IPS DF 4.7 (cell line): Measurements from ENCODE around the gene COL5A1.
A peak's percentile ranks its signal among the peaks of the same experiment; 100 is the strongest.

Experiments used
- DNase-seq: peaks from one replicate; pipeline ENCODE4 v3.0.0-alpha.2; 2013; ENCODE audit warnings: low spot score; ENCODE audit errors: extremely low read depth

The COL5A1 gene

DNA sequence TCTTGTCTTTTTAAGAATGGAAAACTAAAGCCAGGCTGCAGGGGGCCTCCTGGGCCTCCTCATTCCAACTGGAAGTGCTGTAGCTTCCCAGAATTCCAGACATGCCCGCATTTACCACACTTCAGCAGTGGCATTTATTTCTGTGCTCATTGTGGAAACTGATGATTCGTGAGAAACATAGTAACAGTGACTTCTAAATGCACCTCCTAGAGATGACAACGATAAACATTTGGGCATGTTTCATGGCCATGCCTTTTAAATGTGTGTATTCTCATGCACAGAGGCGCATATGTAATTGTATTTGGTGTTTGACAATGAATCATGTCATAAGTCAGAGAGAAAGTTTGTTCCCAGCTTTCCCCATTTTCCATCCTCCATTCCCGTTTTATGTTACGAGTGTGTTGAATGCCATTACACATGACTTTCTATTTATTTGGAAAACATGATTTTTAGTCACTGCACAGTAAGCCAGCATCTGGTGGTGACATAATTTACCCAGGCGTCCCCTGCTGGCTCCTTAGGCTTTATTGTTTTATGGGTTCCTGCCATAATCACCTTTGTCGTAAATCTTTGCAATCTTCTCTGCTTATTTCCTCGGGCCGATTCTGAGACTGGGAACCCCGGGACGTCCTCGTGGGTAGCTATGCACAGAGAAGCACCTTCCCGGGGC is 170.2 kb downstream of the COL5A1 start:
- peak; percentile 9 for DNase-seq

DNA sequence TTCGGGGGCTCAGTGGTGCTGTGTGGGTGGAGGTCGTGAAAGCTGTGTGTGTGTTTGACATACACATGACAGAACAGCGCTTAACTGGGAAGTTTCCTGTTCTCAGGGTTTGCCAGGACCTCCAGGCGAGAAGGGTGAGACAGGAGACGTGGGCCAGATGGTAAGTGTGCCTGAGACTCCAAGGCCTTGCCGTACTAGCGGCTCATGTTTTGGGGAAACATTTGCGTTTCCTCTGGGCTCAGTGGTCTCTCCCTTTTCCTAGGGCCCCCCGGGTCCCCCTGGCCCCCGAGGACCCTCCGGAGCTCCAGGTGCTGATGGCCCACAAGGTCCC is 170.7 kb downstream of the COL5A1 start:
- DNase-seq, result no peak

DNA sequence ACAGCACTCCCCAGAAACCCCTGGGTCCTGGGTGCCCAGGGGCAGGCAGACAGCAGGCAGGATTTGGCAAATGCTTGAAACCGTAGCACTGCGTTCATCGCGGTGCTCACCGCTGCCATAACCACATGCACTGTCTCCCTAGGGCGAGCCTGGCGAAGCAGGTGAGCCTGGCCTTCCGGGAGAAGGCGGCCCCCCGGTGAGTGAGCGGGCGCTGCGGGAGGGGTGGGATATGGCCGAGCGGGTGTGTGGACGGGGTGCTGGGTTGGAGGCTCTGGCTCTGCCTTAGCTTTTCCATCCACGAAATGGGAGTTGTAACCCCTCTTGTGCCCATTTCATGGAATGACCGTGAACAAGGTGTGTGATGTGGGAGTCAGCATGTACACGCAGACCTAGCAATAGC is 172.2 kb downstream of the COL5A1 start:
- no peak for DNase-seq

DNA sequence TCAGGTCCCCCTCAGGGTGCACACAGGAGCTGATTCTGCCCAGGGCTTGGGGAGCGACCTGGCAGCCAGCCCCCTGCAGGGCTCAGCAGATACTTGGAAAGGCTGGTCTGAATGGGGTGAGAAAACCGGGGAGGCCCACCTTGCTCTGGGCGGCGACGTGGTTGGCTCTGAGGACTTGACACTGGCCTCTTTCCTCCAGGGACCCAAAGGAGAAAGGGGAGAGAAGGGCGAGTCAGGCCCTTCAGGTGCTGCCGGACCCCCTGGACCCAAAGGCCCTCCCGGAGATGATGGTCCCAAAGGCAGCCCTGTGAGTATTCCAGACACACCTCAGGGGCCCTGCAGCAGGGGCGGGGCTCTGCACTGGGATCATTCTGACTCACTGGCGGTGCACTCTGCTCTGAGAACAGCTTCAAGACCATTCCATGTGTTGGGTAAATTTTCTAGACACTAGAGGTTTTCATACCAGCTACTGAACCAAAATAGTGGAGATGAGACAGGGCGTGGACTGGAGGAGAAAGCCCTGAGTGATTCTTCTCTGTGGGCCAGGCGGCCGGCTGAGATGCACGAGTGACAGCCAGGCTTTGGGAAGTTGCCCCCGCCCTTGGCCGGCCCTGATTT is 173.1 kb downstream of the COL5A1 start:
- DNase-seq, result no peak

GRCh38 chr9:134815435-134816214 is 174.0 kb downstream of the COL5A1 start:
- no peak for DNase-seq

- no peak for DNase-seq
Observed at GRCh38 chr9:134816264-134816663, 174.7 kb downstream of the COL5A1 start.

DNA sequence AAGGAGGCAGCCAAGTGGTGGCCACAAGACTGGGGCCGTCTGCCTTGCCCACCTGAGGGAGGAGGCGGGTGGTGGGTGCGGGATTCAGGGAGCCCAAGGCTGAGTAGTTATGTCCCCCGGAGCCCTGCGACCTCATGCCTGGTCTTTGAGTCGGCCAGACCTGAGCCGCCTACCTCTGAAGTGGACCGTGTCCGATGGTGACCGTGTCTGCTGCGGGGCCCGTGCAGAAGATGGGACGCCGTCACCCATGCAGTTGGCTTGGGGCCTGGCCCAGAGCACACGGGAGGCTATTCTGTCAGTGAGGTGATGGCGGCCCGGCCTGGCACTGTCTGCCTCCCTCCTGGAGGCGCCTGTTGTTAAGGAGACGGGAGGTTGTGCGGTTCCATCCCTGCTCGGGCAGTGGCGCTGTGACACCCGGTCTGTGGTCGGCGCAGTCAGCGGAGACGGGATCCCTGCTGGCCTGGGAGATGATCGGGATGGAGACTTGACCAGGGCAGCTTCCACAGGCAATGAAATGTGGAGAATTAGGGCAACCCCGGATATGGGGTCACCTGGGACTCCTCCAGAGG is 176.5 kb downstream of the COL5A1 start:
- DNase-seq, result no peak

DNA sequence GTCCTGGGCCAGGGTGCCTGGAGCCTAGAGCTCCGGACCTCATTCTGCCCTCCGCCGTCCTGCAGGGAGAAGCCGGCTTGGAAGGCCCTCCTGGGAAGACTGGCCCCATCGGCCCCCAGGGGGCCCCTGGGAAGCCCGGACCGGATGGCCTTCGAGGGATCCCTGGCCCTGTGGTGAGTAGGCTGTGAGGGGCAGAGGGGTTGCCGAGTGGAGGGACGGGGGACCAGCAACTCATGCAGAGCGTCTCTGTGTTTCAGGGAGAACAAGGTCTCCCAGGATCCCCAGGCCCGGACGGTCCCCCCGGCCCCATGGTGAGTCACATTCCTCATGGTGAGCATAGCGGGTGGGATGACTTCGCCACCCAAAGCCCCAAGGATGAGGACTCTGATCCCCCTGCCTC is 177.0 kb downstream of the COL5A1 start:
- DNase-seq, result no peak

DNA sequence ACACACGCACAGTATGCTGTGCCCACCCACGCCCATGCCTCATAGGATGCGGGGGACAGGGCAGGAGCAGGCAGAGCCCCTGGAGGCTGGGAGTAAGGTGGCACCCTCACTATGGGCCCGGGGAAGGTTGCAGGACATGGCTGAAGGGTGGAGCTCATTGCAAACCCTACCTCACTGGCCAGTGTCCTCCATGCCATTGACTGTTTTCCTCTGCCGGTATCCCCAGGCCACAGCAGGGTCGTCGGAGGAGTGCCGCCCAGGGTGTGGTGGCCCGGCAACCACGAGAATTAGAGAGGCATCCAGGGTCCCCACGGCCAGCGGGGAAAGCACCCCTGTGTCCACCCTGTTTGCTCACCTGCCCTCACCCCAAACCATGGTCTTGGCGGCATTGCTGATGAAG is 179.3 kb downstream of the COL5A1 start:
- DNase-seq, result no peak

DNA sequence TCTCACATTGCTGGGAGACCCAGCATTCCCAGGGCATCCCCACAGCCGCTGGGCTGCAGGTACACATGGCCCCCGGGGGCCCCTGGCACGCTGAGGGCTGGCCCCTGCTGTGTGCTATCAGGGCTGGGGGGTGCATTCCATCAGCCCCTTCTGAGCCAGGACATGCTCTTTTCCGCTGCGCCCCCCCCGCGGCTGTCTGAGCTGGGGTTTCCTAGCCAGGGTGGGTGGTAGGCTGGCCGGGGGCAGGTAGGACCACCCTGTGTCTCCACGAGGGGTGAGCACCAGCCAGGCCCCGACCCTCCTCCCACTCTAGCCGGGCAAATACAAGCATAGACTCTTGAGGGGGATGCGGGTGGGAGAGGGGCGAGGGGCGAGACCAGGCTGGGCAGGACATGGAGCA is 180.9 kb downstream of the COL5A1 start:
- DNase-seq, result no peak

DNA sequence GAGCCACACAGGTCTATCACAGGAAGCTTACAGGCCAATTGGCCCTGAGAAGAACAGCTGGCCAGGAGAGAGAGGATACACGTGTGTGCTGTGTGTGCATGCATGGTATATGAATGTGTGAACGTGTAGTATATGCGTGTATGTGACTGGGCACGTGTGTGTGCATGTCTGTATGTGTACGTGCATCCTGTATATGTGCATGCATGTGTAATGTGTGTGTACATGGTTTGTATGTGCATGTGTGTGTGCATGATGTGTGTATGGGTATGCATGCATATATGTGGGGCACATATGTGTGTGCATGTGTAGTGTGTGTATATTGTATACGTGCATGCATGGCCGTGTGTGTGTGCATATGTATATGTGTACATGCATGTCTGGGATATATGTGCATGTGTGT is 182.0 kb downstream of the COL5A1 start:
- no peak for DNase-seq

DNA sequence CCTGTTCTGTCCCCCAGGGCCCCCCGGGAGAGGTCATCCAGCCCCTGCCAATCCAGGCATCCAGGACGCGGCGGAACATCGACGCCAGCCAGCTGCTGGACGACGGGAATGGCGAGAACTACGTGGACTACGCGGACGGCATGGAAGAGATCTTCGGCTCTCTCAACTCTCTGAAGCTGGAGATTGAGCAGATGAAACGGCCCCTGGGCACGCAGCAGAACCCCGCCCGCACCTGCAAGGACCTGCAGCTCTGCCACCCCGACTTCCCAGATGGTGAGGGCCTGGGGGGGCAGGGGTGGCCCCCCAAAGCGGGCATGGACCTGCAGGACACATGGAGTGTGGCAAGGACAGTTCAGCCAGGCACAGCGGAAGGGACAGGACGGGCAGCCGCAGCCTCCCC is 183.0 kb downstream of the COL5A1 start:
- DNase-seq, result no peak

GRCh38 chr9:134825025-134825424 is 183.4 kb downstream of the COL5A1 start:
- DNase-seq, result no peak

DNA sequence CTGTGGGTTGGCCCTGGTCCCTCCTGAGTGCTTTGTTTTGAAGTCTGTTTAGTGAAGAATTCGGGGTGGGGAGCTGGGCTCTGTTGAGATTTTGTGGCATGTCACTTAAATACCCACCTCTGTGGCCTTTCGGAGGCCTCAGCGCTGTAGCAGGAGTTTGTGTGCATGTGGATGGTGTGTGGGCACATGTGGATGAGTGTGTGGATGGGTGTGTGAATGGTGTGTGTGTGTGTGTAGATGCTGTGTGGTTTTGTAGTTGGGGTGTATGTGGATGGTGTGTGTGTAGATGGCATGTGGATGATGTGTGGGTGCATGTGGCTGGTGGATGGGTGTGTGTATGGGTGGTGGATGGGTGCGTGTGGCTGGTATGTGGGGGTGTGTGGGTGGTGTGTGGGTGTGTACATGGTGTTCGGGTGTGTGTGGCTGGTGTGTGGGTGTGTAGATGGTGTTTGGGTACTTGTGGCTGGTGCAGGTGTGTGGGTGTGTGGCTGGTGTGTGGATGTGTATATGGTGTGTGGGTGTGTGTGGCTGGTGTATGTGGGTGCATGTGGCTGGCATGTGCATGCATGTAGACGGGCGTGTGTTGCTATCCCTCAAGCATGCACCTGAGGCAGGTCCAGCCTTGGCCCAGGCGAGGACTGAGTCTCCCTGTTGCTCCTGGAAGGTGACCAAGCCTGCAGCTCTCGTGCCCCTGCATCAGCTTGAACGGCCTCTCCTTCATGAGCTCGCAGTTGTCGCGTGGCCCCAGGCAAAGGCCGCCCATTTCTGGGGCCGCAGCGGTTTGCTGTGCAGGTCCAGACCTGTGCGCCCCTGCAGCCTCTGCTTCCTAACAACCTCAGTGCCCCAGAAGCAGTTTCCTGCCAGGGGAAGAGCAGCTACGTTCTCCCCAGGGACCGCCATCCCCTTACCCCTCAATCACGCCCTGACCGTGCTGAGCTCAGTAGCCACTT is 185.0 kb downstream of the COL5A1 start:
- no peak for DNase-seq

DNA sequence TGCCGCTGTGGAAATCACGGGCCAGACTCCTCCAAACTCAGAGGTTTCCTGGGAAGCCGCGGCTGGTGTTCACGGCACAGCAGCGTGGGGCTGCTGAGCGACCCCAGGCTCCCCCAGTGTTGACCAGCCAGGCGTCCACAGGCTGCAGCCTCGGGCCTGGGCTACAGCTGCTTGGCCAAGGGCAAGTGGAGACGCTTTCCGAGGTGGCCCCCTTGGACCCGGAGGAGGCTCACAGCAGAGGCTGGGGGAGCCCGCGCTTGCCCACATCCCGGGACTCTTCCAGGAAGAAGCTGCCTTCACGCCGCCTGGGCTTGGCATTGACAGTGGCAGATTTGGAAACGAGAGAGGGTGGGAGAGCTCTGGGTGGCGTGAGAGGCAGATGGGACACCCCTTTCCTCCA is 186.0 kb downstream of the COL5A1 start:
- no peak for DNase-seq

DNA sequence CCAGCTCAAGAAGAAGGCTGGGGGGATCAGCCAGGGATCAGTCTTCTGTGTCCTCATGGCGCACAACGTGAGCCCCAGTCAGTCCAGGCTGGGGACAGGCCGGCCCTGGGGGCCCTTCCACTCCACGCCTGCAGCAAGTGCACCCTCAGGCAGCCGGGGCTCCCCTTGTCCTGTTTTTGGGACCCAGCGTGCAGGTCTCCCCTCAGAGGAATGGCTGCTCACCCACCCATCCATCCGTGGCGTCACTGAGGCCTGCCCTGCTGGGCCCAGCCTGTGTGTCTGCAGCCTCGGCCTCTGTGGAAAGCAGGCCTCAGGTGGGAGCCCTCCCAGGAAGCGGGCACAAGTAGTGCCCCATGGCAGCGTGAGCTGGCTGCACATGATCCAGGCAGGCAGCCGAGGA is 186.4 kb downstream of the COL5A1 start:
- no peak for DNase-seq

GRCh38 chr9:134828892-134829291 is 187.3 kb downstream of the COL5A1 start:
- DNase-seq, result no peak

- DNase-seq, result no peak
Observed at GRCh38 chr9:134829356-134829937, 187.8 kb downstream of the COL5A1 start.

DNA sequence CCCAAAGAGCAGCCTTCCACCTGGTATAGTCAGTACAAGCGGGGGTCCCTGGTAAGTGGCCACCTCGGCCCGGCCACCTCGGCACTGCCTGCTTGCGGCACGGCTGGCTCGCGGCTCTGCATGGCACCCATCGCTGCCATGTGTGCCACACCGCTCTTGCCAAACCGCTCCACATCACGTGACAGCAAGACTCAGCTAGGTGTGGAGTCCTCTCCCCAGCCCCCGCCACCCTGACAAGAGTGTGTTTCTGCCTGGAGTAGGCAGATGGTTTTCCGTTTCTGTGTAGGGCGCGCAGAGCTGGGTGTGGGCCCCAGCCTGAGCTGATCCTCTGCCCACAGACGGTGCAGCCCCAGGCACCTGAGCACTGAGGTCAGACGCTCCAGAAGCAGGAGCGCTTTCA is 188.5 kb downstream of the COL5A1 start:
- DNase-seq, result no peak

DNA sequence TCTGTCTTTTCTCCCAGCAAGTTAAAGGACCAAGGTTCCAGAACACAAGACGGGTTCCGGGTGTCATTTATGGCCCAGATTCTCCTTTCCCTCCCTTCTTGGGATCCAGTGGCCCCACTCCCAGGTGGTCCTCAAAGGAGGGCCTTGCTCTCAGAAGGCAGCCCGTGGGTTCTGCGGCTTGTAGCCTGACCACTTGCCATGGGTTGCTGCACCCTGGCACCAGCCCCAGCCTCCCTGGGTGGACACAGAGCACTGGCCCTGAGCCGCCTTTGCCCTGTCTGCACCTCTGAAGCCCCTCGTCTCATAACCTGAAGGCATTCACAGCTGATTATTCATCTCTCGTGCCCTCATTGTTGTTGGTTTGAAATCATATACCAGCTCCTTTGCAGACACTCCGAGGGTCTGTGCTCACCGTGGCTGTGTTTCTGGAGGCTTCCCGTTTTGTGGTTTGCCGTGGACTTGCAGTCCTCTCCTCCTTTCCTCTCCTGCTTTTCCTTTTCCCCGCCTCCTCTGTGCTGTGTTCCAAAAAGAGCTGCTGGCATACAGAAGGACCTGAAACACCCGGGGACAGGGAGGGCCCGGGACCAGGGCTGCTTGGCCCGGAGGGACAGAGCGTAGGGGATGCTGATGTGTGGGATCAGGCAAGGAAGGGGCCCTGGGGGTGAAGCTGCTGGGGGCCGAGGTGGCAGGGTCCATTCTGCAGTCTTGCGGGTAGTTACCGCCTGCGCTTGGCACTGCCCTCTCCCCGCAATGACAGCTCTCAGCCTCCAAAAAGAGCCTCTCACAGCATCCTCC is 189.5 kb downstream of the COL5A1 start:
- no peak for DNase-seq
